GM23338 (cell line): ENCODE data around the gene MAP2K4. TPM values are rescaled to one million over a fixed set of nuclear protein-coding genes. Genes with fewer than 3 reads are reported as not detected.
"Not testable (repeated sequence)": the region's sequence is repeated elsewhere in the genome, so short reads cannot be mapped to it uniquely, and the experiment has no call there.

Source experiments
- ATAC-seq: fragments of 200-7000 bp; cut with Tn5 transposase; 3 replicates; pipeline ENCODE4 v1.9.1; 2020
- DNase-seq: peaks from one replicate; pipeline ENCODE4 v3.0.0-alpha.2; 2015; ENCODE audit warnings: low spot score
- H2AFZ ChIP-seq: fragments of 200-600 bp; sonication (generic); 2 replicates; pipeline ENCODE4 v1.8.0; 2016; ENCODE audit warnings: antibody characterized with exemption, mild to moderate bottlenecking, moderate library complexity
- H3F3A ChIP-seq: fragments of 200-600 bp; sonication (generic); replicated peaks from 2 replicates; pipeline ENCODE4 v1.8.0; 2017; ENCODE audit warnings: antibody characterized with exemption, mixed run types, low read depth
- H3K27ac ChIP-seq: fragments of 200-600 bp; sonication (generic); 2 replicates; pipeline ENCODE4 v1.6.1; 2016; ENCODE audit warnings: low read depth
- H3K27me3 ChIP-seq: fragments of 200-600 bp; sonication (generic); 2 replicates; pipeline ENCODE4 v1.8.0; 2016; ENCODE audit warnings: mild to moderate bottlenecking, mixed run types, moderate library complexity; ENCODE audit not compliant: insufficient read depth
- H3K36me3 ChIP-seq: fragments of 200-600 bp; sonication (generic); 2 replicates; pipeline ENCODE4 v1.8.0; 2016; ENCODE audit warnings: mild to moderate bottlenecking; ENCODE audit not compliant: insufficient read depth
- H3K4me1 ChIP-seq: fragments of 200-600 bp; sonication (generic); 2 replicates; pipeline ENCODE4 v1.8.0; 2016; ENCODE audit warnings: mild to moderate bottlenecking, moderate library complexity; ENCODE audit not compliant: insufficient read depth
- H3K4me2 ChIP-seq: fragments of 200-600 bp; sonication (generic); 2 replicates; pipeline ENCODE4 v1.7.1; 2017; ENCODE audit warnings: mixed run types
- H3K4me3 ChIP-seq: fragments of 200-600 bp; sonication (generic); 2 replicates; pipeline ENCODE4 v1.6.1; 2016; ENCODE audit warnings: mixed run types
- H3K79me2 ChIP-seq: fragments of 200-600 bp; sonication (generic); replicated peaks from 2 replicates; pipeline ENCODE4 v1.8.0; 2017; ENCODE audit warnings: mild to moderate bottlenecking; ENCODE audit not compliant: insufficient read depth
- H3K9me2 ChIP-seq: fragments of 200-600 bp; sonication (generic); 2 replicates; pipeline ENCODE4 v1.8.0; 2017; ENCODE audit not compliant: insufficient read depth
- H4K20me1 ChIP-seq: fragments of 200-600 bp; sonication (generic); replicated peaks from 2 replicates; pipeline ENCODE4 v1.8.0; 2017; ENCODE audit warnings: mild to moderate bottlenecking; ENCODE audit not compliant: insufficient read depth
- H3K27ac Mint-ChIP-seq: 2 replicates; pipeline ENCODE4 v1.8.0; 2020; ENCODE audit warnings: inconsistent platforms, mild to moderate bottlenecking, moderate library complexity, mixed read lengths
- H3K27me3 Mint-ChIP-seq: 3 replicates; pipeline ENCODE4 v1.8.0; 2022; ENCODE audit warnings: low read depth, mild to moderate bottlenecking, moderate library complexity, mixed read lengths, inconsistent platforms; ENCODE audit not compliant: insufficient read depth, poor library complexity
- H3K36me3 Mint-ChIP-seq: 3 replicates; pipeline ENCODE4 v1.8.0; 2021; ENCODE audit warnings: low read depth, mild to moderate bottlenecking, inconsistent platforms, moderate library complexity, mixed read lengths
- H3K4me1 Mint-ChIP-seq: 3 replicates; pipeline ENCODE4 v1.8.0; 2020; ENCODE audit warnings: mild to moderate bottlenecking, inconsistent platforms, mixed read lengths
- H3K4me3 Mint-ChIP-seq: 3 replicates; pipeline ENCODE4 v1.8.0; 2021; ENCODE audit warnings: moderate library complexity, mild to moderate bottlenecking, inconsistent platforms, mixed read lengths
- H3K9me3 Mint-ChIP-seq: 3 replicates; pipeline ENCODE4 v1.8.0; 2020; ENCODE audit warnings: moderate library complexity, mild to moderate bottlenecking, inconsistent platforms, mixed read lengths
- CREB1 ChIP-seq: fragments of 250-450 bp; sonication (Bioruptor Pico); IDR thresholded peaks from 2 replicates; pipeline ENCODE4 v1.5.0; 2020; ENCODE audit warnings: low read depth, mild to moderate bottlenecking, moderate library complexity
- CTCF ChIP-seq, 2 experiments: fragments of 200-600 bp in 1 of 2; sonication (generic) in 1 of 2; conservative IDR thresholded peaks; 2 replicates each; pipeline versions ENCODE4 v1.5.1 to v1.6.1; 2016 to 2017; ENCODE audit warnings: antibody characterized with exemption in 2 of 2, low read depth in 2 of 2, mild to moderate bottlenecking in 2 of 2, moderate library complexity in 1 of 2
- EZH2 ChIP-seq: fragments of 200-600 bp; sonication (generic); IDR thresholded peaks from one replicate; pipeline ENCODE4 v1.8.0; 2017; ENCODE audit warnings: antibody characterized with exemption, mild to moderate bottlenecking, low read depth; ENCODE audit not compliant: unreplicated experiment
- EZH2phosphoT487 ChIP-seq: fragments of 200-600 bp; sonication (generic); IDR thresholded peaks from one replicate; pipeline ENCODE4 v1.8.1; 2018; ENCODE audit warnings: antibody characterized with exemption; ENCODE audit not compliant: unreplicated experiment
- JUNB ChIP-seq: IDR thresholded peaks from one replicate; pipeline ENCODE4 v1.6.1; 2016; ENCODE audit warnings: antibody characterized with exemption; ENCODE audit not compliant: unreplicated experiment
- NANOG ChIP-seq: IDR thresholded peaks from 2 replicates; pipeline ENCODE4 v1.6.1; 2016; ENCODE audit warnings: antibody characterized with exemption, borderline replicate concordance
- polyA plus RNA-seq: library from polyadenylated mRNA; unstranded; fragments of >200 nt; fragmentation: Nextera tagmentation; extraction: Ambion mirVana; gene quantifications from 2 replicates; pipeline ENCODE4 v1.2.1, GENCODE V29; 2016
- total RNA-seq: library from RNA; depleted of rRNA; stranded (reverse); fragments of >200 nt; shearing (Covaris generic); gene quantifications from 2 replicates; pipeline ENCODE4 v1.2.3, GENCODE V29; 2014
- TF ChIP-seq, protein P1 (sequence below): fragments of 250-450 bp; sonication (Bioruptor Pico); IDR thresholded peaks from 2 replicates; pipeline ENCODE4 v1.5.0; 2020; ENCODE audit warnings: mild to moderate bottlenecking, moderate library complexity
- TF ChIP-seq, protein P2 (sequence below): IDR thresholded peaks from one replicate; pipeline ENCODE4 v1.6.1; 2018; ENCODE audit warnings: antibody characterized with exemption; ENCODE audit not compliant: unreplicated experiment

MAP2K4 gene
- total and polyA plus RNA-seq, 2 experiments from 2014 or later = 25.3 to 36.4 TPM

DNA sequence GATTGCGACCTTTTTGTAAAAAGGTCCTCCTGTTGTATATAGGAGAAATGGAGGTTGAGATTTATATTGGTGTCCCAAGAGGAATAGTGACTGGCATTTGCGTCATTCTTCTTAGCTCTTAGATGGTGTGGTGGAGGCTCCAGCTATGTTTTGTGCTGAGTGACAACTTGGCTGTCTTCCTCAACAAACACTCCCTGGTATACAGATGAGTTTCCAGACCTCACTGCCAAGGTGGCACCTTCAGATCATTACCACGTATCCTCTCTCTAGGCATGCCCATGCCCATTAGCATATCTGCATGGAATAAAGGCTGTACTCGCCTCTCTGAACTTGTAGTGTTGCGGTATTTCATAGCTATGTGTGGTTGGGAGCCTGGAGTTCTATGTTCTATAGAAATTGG, 120.0 kb downstream of the MAP2K4 start (continued):
- TF ChIP-seq, protein P1, sequence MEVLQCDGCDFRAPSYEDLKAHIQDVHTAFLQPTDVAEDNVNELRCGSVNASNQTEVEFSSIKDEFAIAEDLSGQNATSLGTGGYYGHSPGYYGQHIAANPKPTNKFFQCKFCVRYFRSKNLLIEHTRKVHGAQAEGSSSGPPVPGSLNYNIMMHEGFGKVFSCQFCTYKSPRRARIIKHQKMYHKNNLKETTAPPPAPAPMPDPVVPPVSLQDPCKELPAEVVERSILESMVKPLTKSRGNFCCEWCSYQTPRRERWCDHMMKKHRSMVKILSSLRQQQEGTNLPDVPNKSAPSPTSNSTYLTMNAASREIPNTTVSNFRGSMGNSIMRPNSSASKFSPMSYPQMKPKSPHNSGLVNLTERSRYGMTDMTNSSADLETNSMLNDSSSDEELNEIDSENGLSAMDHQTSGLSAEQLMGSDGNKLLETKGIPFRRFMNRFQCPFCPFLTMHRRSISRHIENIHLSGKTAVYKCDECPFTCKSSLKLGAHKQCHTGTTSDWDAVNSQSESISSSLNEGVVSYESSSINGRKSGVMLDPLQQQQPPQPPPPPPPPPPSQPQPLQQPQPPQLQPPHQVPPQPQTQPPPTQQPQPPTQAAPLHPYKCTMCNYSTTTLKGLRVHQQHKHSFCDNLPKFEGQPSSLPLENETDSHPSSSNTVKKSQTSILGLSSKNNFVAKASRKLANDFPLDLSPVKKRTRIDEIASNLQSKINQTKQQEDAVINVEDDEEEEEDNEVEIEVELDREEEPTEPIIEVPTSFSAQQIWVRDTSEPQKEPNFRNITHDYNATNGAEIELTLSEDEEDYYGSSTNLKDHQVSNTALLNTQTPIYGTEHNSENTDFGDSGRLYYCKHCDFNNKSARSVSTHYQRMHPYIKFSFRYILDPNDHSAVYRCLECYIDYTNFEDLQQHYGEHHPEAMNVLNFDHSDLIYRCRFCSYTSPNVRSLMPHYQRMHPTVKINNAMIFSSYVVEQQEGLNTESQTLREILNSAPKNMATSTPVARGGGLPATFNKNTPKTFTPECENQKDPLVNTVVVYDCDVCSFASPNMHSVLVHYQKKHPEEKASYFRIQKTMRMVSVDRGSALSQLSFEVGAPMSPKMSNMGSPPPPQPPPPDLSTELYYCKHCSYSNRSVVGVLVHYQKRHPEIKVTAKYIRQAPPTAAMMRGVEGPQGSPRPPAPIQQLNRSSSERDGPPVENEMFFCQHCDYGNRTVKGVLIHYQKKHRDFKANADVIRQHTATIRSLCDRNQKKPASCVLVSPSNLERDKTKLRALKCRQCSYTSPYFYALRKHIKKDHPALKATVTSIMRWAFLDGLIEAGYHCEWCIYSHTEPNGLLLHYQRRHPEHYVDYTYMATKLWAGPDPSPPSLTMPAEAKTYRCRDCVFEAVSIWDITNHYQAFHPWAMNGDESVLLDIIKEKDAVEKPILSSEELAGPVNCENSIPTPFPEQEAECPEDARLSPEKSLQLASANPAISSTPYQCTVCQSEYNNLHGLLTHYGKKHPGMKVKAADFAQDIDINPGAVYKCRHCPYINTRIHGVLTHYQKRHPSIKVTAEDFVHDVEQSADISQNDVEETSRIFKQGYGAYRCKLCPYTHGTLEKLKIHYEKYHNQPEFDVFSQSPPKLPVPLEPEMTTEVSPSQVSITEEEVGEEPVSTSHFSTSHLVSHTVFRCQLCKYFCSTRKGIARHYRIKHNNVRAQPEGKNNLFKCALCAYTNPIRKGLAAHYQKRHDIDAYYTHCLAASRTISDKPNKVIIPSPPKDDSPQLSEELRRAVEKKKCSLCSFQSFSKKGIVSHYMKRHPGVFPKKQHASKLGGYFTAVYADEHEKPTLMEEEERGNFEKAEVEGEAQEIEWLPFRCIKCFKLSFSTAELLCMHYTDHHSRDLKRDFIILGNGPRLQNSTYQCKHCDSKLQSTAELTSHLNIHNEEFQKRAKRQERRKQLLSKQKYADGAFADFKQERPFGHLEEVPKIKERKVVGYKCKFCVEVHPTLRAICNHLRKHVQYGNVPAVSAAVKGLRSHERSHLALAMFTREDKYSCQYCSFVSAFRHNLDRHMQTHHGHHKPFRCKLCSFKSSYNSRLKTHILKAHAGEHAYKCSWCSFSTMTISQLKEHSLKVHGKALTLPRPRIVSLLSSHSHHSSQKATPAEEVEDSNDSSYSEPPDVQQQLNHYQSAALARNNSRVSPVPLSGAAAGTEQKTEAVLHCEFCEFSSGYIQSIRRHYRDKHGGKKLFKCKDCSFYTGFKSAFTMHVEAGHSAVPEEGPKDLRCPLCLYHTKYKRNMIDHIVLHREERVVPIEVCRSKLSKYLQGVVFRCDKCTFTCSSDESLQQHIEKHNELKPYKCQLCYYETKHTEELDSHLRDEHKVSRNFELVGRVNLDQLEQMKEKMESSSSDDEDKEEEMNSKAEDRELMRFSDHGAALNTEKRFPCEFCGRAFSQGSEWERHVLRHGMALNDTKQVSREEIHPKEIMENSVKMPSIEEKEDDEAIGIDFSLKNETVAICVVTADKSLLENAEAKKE (CRISPR knock-in tag) = no peak
- TF ChIP-seq EZH2 (no peak), JUNB (no peak), CREB1 (CRISPR knock-in tag) (no peak), EZH2phosphoT487 (no peak)

DNA sequence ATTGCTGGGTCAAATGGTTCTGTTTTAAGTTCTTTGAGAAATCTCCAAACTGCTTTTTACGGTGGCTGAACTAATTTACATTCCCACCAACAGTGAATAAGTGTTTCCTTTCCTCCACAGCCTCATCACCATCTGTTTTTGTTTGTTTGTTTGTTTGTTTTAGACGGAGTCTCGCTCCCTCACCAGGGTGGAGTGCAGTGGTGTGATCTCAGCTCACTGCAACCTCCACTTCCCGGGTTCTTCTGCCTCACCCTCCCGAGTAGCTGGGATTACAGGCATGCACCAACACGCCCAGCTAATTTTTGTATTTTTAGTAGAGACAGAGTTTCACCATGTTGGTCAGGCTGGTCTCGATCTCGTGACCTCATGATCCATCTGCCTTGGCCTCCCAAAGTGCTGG, 141.5 kb downstream of the MAP2K4 start:
- H3F3A ChIP-seq, H3K79me2 ChIP-seq, H3K27ac Mint-ChIP-seq, H3K27ac ChIP-seq, H3K4me2 ChIP-seq, H3K27me3 Mint-ChIP-seq, ATAC-seq, H3K4me1 Mint-ChIP-seq, H3K4me1 ChIP-seq, H3K27me3 ChIP-seq, H3K36me3 ChIP-seq, H4K20me1 ChIP-seq, H3K9me2 ChIP-seq, H3K4me3 ChIP-seq, H3K4me3 Mint-ChIP-seq, DNase-seq: not testable (repeated sequence)
- Mint-ChIP-seq H3K36me3 (peaks cover 28% of the 10 kb centered on the region), H3K9me3 (peaks cover 30% of the 10 kb centered on the region)
- peak overlapping the region; percentile 33 for H2AFZ ChIP-seq

DNA sequence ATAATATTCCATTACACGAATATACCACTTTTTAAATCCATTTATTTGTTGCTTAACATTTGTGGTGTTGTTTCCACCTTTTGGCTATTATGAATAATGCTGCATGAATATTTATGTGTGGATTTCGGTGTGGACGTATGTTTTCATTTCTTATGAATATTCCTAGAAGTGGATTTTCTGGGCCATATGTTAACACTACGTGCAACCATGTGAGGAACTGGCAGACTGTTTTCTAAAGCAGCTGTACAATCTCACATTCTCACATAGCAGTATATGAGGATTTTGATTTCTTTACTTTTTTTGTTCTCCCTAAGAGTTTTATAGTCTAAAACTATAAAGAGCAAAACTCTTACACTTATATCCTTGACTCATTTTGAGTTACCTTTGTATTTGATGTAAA, 143.4 kb downstream of the MAP2K4 start:
- Mint-ChIP-seq H3K4me1 (no peaks in the 10 kb centered on the region), H3K27me3 (no peaks in the 10 kb centered on the region), H3K36me3 (peaks cover 30% of the 10 kb centered on the region), H3K4me3 (no peak overlapping the region), H3K27ac (no peak overlapping the region), H3K9me3 (peaks cover 33% of the 10 kb centered on the region)
- no peak overlapping the region for H3K4me3 ChIP-seq
- no peaks in the 10 kb centered on the region for H3K79me2 ChIP-seq
- DNase-seq (no peak), ATAC-seq (no peak)
- no peaks in the 10 kb centered on the region for H3K27me3 ChIP-seq
- H3K4me2 ChIP-seq = no peak overlapping the region
- no peaks in the 10 kb centered on the region for H3K4me1 ChIP-seq
- 0 out of 2 replicates have a peak, but pooled peaks cover 6% of the 10 kb centered on the region for H3K9me2 ChIP-seq
- H2AFZ ChIP-seq = no peak overlapping the region
- no peak overlapping the region for H3K27ac ChIP-seq
- H3F3A ChIP-seq = no peaks in the 10 kb centered on the region
- TF ChIP-seq CTCF (conservative IDR thresholded peaks at IDR 0.05; ENCODE audit: low read depth in 2 of 2) (no peak), EZH2 (no peak), NANOG (no peak)
- TF ChIP-seq, protein P2, sequence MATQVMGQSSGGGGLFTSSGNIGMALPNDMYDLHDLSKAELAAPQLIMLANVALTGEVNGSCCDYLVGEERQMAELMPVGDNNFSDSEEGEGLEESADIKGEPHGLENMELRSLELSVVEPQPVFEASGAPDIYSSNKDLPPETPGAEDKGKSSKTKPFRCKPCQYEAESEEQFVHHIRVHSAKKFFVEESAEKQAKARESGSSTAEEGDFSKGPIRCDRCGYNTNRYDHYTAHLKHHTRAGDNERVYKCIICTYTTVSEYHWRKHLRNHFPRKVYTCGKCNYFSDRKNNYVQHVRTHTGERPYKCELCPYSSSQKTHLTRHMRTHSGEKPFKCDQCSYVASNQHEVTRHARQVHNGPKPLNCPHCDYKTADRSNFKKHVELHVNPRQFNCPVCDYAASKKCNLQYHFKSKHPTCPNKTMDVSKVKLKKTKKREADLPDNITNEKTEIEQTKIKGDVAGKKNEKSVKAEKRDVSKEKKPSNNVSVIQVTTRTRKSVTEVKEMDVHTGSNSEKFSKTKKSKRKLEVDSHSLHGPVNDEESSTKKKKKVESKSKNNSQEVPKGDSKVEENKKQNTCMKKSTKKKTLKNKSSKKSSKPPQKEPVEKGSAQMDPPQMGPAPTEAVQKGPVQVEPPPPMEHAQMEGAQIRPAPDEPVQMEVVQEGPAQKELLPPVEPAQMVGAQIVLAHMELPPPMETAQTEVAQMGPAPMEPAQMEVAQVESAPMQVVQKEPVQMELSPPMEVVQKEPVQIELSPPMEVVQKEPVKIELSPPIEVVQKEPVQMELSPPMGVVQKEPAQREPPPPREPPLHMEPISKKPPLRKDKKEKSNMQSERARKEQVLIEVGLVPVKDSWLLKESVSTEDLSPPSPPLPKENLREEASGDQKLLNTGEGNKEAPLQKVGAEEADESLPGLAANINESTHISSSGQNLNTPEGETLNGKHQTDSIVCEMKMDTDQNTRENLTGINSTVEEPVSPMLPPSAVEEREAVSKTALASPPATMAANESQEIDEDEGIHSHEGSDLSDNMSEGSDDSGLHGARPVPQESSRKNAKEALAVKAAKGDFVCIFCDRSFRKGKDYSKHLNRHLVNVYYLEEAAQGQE = no peak
- no peaks in the 10 kb centered on the region for H4K20me1 ChIP-seq
- H3K36me3 ChIP-seq = peaks cover 5% of the 10 kb centered on the region; the same call in 1 of the 2 replicates
